Measurements from ENCODE around the gene ZNF319. TPM values are rescaled to one million over a fixed set of nuclear protein-coding genes. Genes with fewer than 3 reads are reported as not detected.

ZNF319 gene
- total RNA-seq, 1 donor from 2014 or later = 11.0 TPM

- Histone ChIP-seq H3K36me3 (peaks cover 27% of the 10 kb centered on the region), H3K4me3 (no peak overlapping the region), H3K27me3 (ENCODE audit: low read depth) (no peaks in the 10 kb centered on the region), H3K4me1 (peaks cover 25% of the 10 kb centered on the region), H3K9me3 (no peaks in the 10 kb centered on the region), H3K27ac (peak overlapping the region; percentile 58)
- intact Hi-C loops (cut with DNase I) = no loop called here
- TF ChIP-seq CTCF (IDR thresholded peaks at IDR 0.05) = no peak
- no peak for DNase-seq
- peak in 1 of 2 donors; percentile 10 for ATAC-seq
Observed at GRCh38 chr16:58046936-58047335, 46.5 kb upstream of the ZNF319 start.

- DNase-seq (no peak), ATAC-seq (peak in 1 of 2 donors; percentile 18)
- intact Hi-C loops (cut with DNase I) = no loop called here
- no peak for TF ChIP-seq CTCF (IDR thresholded peaks at IDR 0.05)
- Histone ChIP-seq H3K36me3 (peaks cover 34% of the 10 kb centered on the region), H3K27me3 (ENCODE audit: low read depth) (no peaks in the 10 kb centered on the region), H3K27ac (no peak overlapping the region), H3K9me3 (no peaks in the 10 kb centered on the region), H3K4me3 (no peak overlapping the region), H3K4me1 (peaks cover 25% of the 10 kb centered on the region)
Observed at GRCh38 chr16:58046054-58046881, 45.8 kb upstream of the ZNF319 start.

- no peaks in the 10 kb centered on the region for H3K27me3 ChIP-seq (ENCODE audit: low read depth)
- no peak for TF ChIP-seq CTCF (IDR thresholded peaks at IDR 0.05)
- H3K4me1 ChIP-seq = peaks cover 25% of the 10 kb centered on the region
- ATAC-seq (no peak), DNase-seq (no peak)
- no peak overlapping the region for H3K4me3 ChIP-seq
- intact Hi-C loops (cut with DNase I) = no loop called here
- H3K36me3 ChIP-seq = peaks cover 45% of the 10 kb centered on the region
- H3K9me3 ChIP-seq = no peaks in the 10 kb centered on the region
- H3K27ac ChIP-seq = no peak overlapping the region
Observed at GRCh38 chr16:58045096-58045495, 44.6 kb upstream of the ZNF319 start.

GRCh38 chr16:58044266-58045019, 44.0 kb upstream of the ZNF319 start:
- Histone ChIP-seq H3K27me3 (ENCODE audit: low read depth) (no peaks in the 10 kb centered on the region), H3K4me1 (peaks cover 19% of the 10 kb centered on the region), H3K36me3 (peaks cover 50% of the 10 kb centered on the region), H3K9me3 (no peaks in the 10 kb centered on the region), H3K27ac (no peak overlapping the region), H3K4me3 (no peak overlapping the region)
- intact Hi-C loops (cut with DNase I) = no loop called here
- TF ChIP-seq CTCF (IDR thresholded peaks at IDR 0.05) = no peak
- no peak for DNase-seq
- no peak for ATAC-seq

- Histone ChIP-seq H3K9me3 (no peaks in the 10 kb centered on the region), H3K27me3 (ENCODE audit: low read depth) (no peaks in the 10 kb centered on the region), H3K4me1 (peaks cover 17% of the 10 kb centered on the region), H3K4me3 (no peak overlapping the region), H3K36me3 (peaks cover 50% of the 10 kb centered on the region), H3K27ac (no peak overlapping the region)
- DNase-seq = no peak
- intact Hi-C loops (cut with DNase I) = no loop called here
- ATAC-seq = no peak
- no peak for TF ChIP-seq CTCF (IDR thresholded peaks at IDR 0.05)
Observed at GRCh38 chr16:58043571-58044155, 43.2 kb upstream of the ZNF319 start.
